HepG2 (cell line): ENCODE data around the gene TPRN. TPM values are rescaled to one million over a fixed set of nuclear protein-coding genes. Genes with fewer than 3 reads are reported as not detected.

Source experiments
- AKNA ChIP-seq: sonication (generic); formaldehyde crosslinking; IDR thresholded peaks from 2 replicates; pipeline ENCODE4 v1.4.0; 2020; ENCODE audit warnings: missing genetic modification reagents, borderline replicate concordance
- DMAP1 ChIP-seq: IDR thresholded peaks from 2 replicates; pipeline ENCODE4 v1.6.1; 2016
- E2F2 ChIP-seq: sonication (generic); formaldehyde crosslinking; IDR thresholded peaks from 2 replicates; pipeline ENCODE4 v1.4.0; 2020; ENCODE audit warnings: missing genetic modification reagents, borderline replicate concordance
- HNRNPL ChIP-seq: fragments of 200-400 bp; formaldehyde crosslinking; IDR thresholded peaks from 2 replicates; pipeline ENCODE4 v1.6.1; 2017; ENCODE audit warnings: mild to moderate bottlenecking, low read depth, low read length
- NFATC3 ChIP-seq: sonication (generic); formaldehyde crosslinking; IDR thresholded peaks from 2 replicates; pipeline ENCODE4 v1.5.1; 2020; ENCODE audit warnings: mild to moderate bottlenecking, missing genetic modification reagents
- NFE2L2 ChIP-seq: fragments of 150-350 bp; IDR thresholded peaks from 2 replicates; pipeline ENCODE4 v1.6.1; 2014; ENCODE audit warnings: low read length
- RBM39 ChIP-seq: fragments of 200-400 bp; formaldehyde crosslinking; IDR thresholded peaks from one replicate; pipeline ENCODE4 v1.6.1; 2018; ENCODE audit warnings: antibody characterized with exemption, mild to moderate bottlenecking, low read depth, low read length; ENCODE audit not compliant: poor library complexity, severe bottlenecking
- THAP11 ChIP-seq: IDR thresholded peaks from 2 replicates; pipeline ENCODE4 v1.6.1; 2016; ENCODE audit warnings: missing biosample characterization, missing genetic modification reagents
- ZBTB40 ChIP-seq, 2 experiments: fragments of 450-650 bp in 1 of 2; sonication (generic) in 1 of 2; formaldehyde crosslinking in 1 of 2; IDR thresholded peaks; 2 replicates each; pipeline versions ENCODE4 v1.6.1 to v1.8.0; 2016 to 2022; ENCODE audit warnings: antibody characterized with exemption in 1 of 2, mild to moderate bottlenecking in 1 of 2, missing genetic modification reagents in 1 of 2
- polyA plus RNA-seq, 8 experiments: library from polyadenylated mRNA; depleted of rRNA in 3 of 8; stranded (reverse) in 7 of 8; unstranded in 1 of 8; fragments of >200 nt; fragmentation: Illumina TruSeq in 4 of 8; extraction: Trizol in 4 of 8; gene quantifications; 2 replicates each; pipeline versions ENCODE4 v1.2.1 to v1.2.3, GENCODE V29; 2011 to 2016; ENCODE audit warnings: low read depth in 4 of 8, missing spikeins in 1 of 8, mixed read lengths in 1 of 8; ENCODE audit not compliant: insufficient read depth in 1 of 8
- total RNA-seq, 5 experiments: library from RNA; depleted of rRNA; stranded (reverse); fragments of >200 nt; fragmentation: Illumina TruSeq; extraction: Trizol; gene quantifications; 2 replicates each; pipeline ENCODE4 v1.2.3, GENCODE V29; 2016; ENCODE audit warnings: low read depth in 1 of 5
- TF ChIP-seq, protein P1 (sequence below): IDR thresholded peaks from 2 replicates; pipeline ENCODE4 v1.6.1; 2016; ENCODE audit warnings: missing genetic modification reagents, missing compliant biosample characterization
- TF ChIP-seq, protein P2 (sequence below): sonication (generic); formaldehyde crosslinking; IDR thresholded peaks from 2 replicates; pipeline ENCODE4 v1.8.1; 2022; ENCODE audit warnings: mild to moderate bottlenecking, missing genetic modification reagents

Gene TPRN
- total and polyA plus RNA-seq, 2 of the 13 experiments (the other 11 are each of a cell fraction or from before 2014, with no cell fraction given), result 10.1 to 19.2 TPM

GRCh38 chr9:137240841-137241489 is 40.4 kb upstream of the TPRN start, which contains the start of gene TUBB4B (continued):
- no peak for TF ChIP-seq ZBTB40 (IDR thresholded peaks at IDR 0.05)
- peak; percentile 33; the same call in 1 of the 2 replicates for TF ChIP-seq ZBTB40 (CRISPR knock-in tag; IDR thresholded peaks at IDR 0.05)
- TF ChIP-seq DMAP1, result peak; percentile 34; the same call in 1 of the 2 replicates
- TF ChIP-seq NFATC3, result 0 out of 2 replicates have a peak, but pooled peaks have one; percentile 50
- no peak for TF ChIP-seq NFE2L2
- TF ChIP-seq, protein P1, sequence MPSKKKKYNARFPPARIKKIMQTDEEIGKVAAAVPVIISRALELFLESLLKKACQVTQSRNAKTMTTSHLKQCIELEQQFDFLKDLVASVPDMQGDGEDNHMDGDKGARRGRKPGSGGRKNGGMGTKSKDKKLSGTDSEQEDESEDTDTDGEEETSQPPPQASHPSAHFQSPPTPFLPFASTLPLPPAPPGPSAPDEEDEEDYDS (CRISPR knock-in tag), result peak; percentile 97
- TF ChIP-seq E2F2 (CRISPR knock-in tag), result peak; percentile 86; the same call in 1 of the 2 replicates
- 0 out of 2 replicates have a peak, but pooled peaks have one; percentile 66 for TF ChIP-seq AKNA (CRISPR knock-in tag)
- peak; percentile 80; the same call in 1 of the 2 replicates for TF ChIP-seq HNRNPL
- TF ChIP-seq, protein P2, sequence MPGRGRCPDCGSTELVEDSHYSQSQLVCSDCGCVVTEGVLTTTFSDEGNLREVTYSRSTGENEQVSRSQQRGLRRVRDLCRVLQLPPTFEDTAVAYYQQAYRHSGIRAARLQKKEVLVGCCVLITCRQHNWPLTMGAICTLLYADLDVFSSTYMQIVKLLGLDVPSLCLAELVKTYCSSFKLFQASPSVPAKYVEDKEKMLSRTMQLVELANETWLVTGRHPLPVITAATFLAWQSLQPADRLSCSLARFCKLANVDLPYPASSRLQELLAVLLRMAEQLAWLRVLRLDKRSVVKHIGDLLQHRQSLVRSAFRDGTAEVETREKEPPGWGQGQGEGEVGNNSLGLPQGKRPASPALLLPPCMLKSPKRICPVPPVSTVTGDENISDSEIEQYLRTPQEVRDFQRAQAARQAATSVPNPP (CRISPR knock-in tag), result no peak
- peak; percentile 77; the same call in 1 of the 2 replicates for TF ChIP-seq THAP11 (CRISPR knock-in tag)
- TF ChIP-seq RBM39, result peak; percentile 95
